PC-9 (cell line): Measurements from ENCODE around the gene CDK11A. TPM values are rescaled to one million over a fixed set of nuclear protein-coding genes. Genes with fewer than 3 reads are reported as not detected.
A peak's percentile ranks its signal among the peaks of the same experiment; 100 is the strongest.

Source experiments
- BruUV-seq: library from RNA; stranded (reverse); fragments of 400-500 nt; replicated peaks from 2 replicates; lab custom pipeline; 2021; lab: Mats Ljungman, UMichigan
- CTCF ChIA-PET: fragments of 300-600 bp; sonication (Branson Sonifier 250); formaldehyde crosslinking; loops from one replicate; lab custom pipeline; 2022; ENCODE audit warnings: antibody characterized with exemption; lab: Charles Lee
- POLR2A ChIA-PET: fragments of 300-600 bp; sonication (Branson Sonifier 250); formaldehyde crosslinking; loops from one replicate; lab custom pipeline; 2022; ENCODE audit warnings: antibody characterized with exemption; ENCODE audit not compliant: unreplicated experiment; lab: Charles Lee
- DNase-seq, 2 experiments: peaks; one replicate each; pipeline versions ENCODE4 v3.0.0 to v3.0.0-alpha.2; 2015 to 2022; ENCODE audit warnings: mixed read lengths in 1 of 2
- H2AFZ ChIP-seq: fragments of 200-600 bp; sonication (generic); 2 replicates; pipeline ENCODE4 v1.8.1; 2017; ENCODE audit warnings: antibody characterized with exemption
- H3F3A ChIP-seq: fragments of 200-600 bp; sonication (generic); 2 replicates; pipeline ENCODE4 v1.8.1; 2017; ENCODE audit warnings: antibody characterized with exemption, mild to moderate bottlenecking, low read depth; ENCODE audit not compliant: insufficient read depth
- H3K27ac ChIP-seq: fragments of 200-600 bp; sonication (generic); 2 replicates; pipeline ENCODE4 v1.6.1; 2016; ENCODE audit warnings: mixed run types
- H3K27me3 ChIP-seq: fragments of 200-600 bp; sonication (generic); 2 replicates; pipeline ENCODE4 v1.6.1; 2016; ENCODE audit warnings: low read depth, mixed run types; ENCODE audit not compliant: insufficient read depth
- H3K36me3 ChIP-seq: fragments of 200-600 bp; sonication (generic); 2 replicates; pipeline ENCODE4 v1.6.1; 2016; ENCODE audit warnings: low read depth, mixed run types
- H3K4me1 ChIP-seq: fragments of 200-600 bp; sonication (generic); replicated peaks from 2 replicates; pipeline ENCODE4 v1.6.1; 2016; ENCODE audit warnings: mixed run types; ENCODE audit not compliant: insufficient read depth
- H3K4me2 ChIP-seq: fragments of 200-600 bp; sonication (generic); 2 replicates; pipeline ENCODE4 v1.6.1; 2017; ENCODE audit warnings: mixed run types
- H3K4me3 ChIP-seq: fragments of 200-600 bp; sonication (generic); 2 replicates; pipeline ENCODE4 v1.6.1; 2016; ENCODE audit warnings: mixed run types
- H3K79me2 ChIP-seq: fragments of 200-600 bp; sonication (generic); 2 replicates; pipeline ENCODE4 v1.6.1; 2017; ENCODE audit warnings: low read depth, mixed run types
- H3K9me2 ChIP-seq: fragments of 200-600 bp; sonication (generic); 2 replicates; pipeline ENCODE4 v1.8.1; 2017; ENCODE audit warnings: mild to moderate bottlenecking; ENCODE audit not compliant: insufficient read depth
- H3K9me3 ChIP-seq: fragments of 200-600 bp; sonication (generic); 2 replicates; pipeline ENCODE4 v1.8.1; 2016; ENCODE audit warnings: low read depth; ENCODE audit not compliant: insufficient read depth
- H4K20me1 ChIP-seq: fragments of 200-600 bp; sonication (generic); 2 replicates; pipeline ENCODE4 v1.8.1; 2017; ENCODE audit not compliant: insufficient read depth
- EZH2 ChIP-seq: fragments of 200-600 bp; sonication (generic); IDR thresholded peaks from 2 replicates; pipeline ENCODE4 v1.8.0; 2017; ENCODE audit warnings: antibody characterized with exemption, low read depth
- intact Hi-C: fragments of 100-400 bp; cut with micrococcal nuclease; formaldehyde crosslinking; loops from one replicate; pipeline ENCODE4 v1.10.0; 2022; ENCODE audit not compliant: unreplicated experiment
- total RNA-seq: library from RNA; stranded (reverse); gene quantifications from 2 replicates; pipeline ENCODE4 v1.2.3, GENCODE V29; 2021
- TF ChIP-seq, protein P1 (sequence below): fragments of 200-600 bp; sonication (generic); conservative IDR thresholded peaks from 2 replicates; pipeline ENCODE4 v1.6.1; 2017; ENCODE audit warnings: mixed run types, antibody characterized with exemption, mild to moderate bottlenecking, moderate library complexity

CDK11A gene
- total RNA-seq, 1 experiment from 2014 or later = 42.2 TPM

DNA sequence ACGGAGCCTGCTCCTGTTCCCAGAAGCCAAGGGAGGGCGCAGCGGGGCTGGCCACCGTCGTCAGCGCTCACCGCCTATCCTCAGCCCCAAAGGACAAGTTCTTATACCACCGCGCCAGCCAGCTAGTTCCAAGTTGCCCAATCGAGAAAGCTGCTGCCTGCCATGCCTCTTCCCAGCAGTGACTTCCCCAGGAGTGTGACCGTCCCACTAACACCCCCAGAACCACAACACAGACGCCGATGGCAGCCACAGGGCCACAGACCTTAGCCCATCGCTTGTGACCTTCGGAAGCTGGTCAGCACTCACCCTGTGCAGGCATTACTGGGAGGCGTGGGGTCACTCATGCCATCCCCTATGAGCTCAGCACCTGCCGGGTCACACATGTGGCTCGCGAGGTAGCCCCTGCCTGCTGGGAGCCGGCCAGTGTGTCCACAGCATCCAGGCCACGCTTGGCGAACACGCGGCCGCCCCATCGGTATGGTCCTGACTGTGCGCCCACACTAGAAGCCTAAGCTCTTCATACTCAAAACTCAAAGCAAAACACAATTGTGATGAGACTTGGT is 34.0 kb upstream of the CDK11A start:
- H3K36me3 ChIP-seq = peaks cover 28% of the 10 kb centered on the region; the same call in 1 of the 2 replicates

DNA sequence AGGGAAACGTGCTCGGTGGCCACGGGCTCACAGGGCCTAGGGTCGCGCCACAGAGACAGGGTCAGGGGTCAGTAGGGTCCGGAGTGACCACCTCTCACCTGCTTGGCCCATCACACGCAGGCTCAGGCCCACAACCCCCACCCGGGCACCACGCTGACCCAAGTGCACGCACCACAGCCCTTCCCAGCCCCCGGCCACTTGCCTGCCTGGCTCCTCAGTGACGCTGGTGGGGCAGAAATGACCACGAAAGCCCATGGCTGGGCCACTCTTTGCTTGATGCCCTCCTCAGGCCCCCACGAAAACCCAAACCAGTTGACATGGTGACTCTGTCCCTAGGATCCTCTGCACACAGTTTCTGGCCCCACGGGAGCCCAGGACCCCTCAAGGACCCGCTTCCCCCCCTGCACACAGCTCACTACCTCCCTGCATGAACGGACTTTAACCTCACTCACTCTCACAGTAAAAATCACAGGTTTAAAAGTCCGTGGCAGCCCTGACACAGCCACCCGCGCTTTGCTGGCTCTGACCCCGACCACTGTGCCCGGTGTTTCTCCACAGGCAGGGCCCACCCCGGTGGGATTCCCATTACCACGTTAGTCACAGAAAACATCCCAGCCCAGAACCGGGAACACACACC is 33.4 kb upstream of the CDK11A start:
- Histone ChIP-seq H3K27ac (peak overlapping the region; percentile 76), H4K20me1 (peaks cover 16% of the 10 kb centered on the region), H3K4me2 (peak overlapping the region; percentile 71), H3K36me3 (peaks cover 28% of the 10 kb centered on the region; the same call in 1 of the 2 replicates), H3F3A (peaks cover 44% of the 10 kb centered on the region), H3K9me3 (no peaks in the 10 kb centered on the region), H3K4me1 (peaks cover 51% of the 10 kb centered on the region), H3K9me2 (no peaks in the 10 kb centered on the region), H3K27me3 (no peaks in the 10 kb centered on the region), H2AFZ (no peak overlapping the region), H3K4me3 (no peak overlapping the region), H3K79me2 (peaks cover 51% of the 10 kb centered on the region)
- BruUV-seq = no TSS peak
- ChIA-PET POLR2A (no interaction called here), CTCF (no interaction called here)
- intact Hi-C loops = no loop called here
- DNase-seq = peak in 1 of 2 experiments; percentile 22
- TF ChIP-seq EZH2 = no peak
- TF ChIP-seq, protein P1, sequence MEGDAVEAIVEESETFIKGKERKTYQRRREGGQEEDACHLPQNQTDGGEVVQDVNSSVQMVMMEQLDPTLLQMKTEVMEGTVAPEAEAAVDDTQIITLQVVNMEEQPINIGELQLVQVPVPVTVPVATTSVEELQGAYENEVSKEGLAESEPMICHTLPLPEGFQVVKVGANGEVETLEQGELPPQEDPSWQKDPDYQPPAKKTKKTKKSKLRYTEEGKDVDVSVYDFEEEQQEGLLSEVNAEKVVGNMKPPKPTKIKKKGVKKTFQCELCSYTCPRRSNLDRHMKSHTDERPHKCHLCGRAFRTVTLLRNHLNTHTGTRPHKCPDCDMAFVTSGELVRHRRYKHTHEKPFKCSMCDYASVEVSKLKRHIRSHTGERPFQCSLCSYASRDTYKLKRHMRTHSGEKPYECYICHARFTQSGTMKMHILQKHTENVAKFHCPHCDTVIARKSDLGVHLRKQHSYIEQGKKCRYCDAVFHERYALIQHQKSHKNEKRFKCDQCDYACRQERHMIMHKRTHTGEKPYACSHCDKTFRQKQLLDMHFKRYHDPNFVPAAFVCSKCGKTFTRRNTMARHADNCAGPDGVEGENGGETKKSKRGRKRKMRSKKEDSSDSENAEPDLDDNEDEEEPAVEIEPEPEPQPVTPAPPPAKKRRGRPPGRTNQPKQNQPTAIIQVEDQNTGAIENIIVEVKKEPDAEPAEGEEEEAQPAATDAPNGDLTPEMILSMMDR = no peak

More for the DNA sequence above, 34.0 kb upstream of the CDK11A start:
- H3K9me2 ChIP-seq = no peaks in the 10 kb centered on the region
- CTCF ChIA-PET = interaction anchor here (0.6 to 1.1 kb wide), 2 partner anchors 148 to 654 kb away, joined by 4 read pairs; no protein-coding TSS in a partner anchor
- intact Hi-C loops = no loop called here
- H3K4me2 ChIP-seq = peak overlapping the region; percentile 71
- H3K79me2 ChIP-seq = peaks cover 54% of the 10 kb centered on the region
- no peak for TF ChIP-seq EZH2
- TF ChIP-seq, protein P1 = no peak
- peak overlapping the region; percentile 28; the same call in 1 of the 2 replicates for H3K4me3 ChIP-seq
- BruUV-seq = TSS peak; percentile 75
- peak overlapping the region; percentile 76 for H3K27ac ChIP-seq
- no peak overlapping the region for H2AFZ ChIP-seq
- peaks cover 57% of the 10 kb centered on the region for H3K4me1 ChIP-seq
- H4K20me1 ChIP-seq = peaks cover 20% of the 10 kb centered on the region
- peaks cover 50% of the 10 kb centered on the region for H3F3A ChIP-seq
- POLR2A ChIA-PET = interaction anchor here (1.0 to 1.4 kb wide), 2 partner anchors 22 to 24 kb away, joined by 5 to 6 read pairs; no protein-coding TSS in a partner anchor
- no peak for DNase-seq
- no peaks in the 10 kb centered on the region for H3K9me3 ChIP-seq
- H3K27me3 ChIP-seq = no peaks in the 10 kb centered on the region

DNA sequence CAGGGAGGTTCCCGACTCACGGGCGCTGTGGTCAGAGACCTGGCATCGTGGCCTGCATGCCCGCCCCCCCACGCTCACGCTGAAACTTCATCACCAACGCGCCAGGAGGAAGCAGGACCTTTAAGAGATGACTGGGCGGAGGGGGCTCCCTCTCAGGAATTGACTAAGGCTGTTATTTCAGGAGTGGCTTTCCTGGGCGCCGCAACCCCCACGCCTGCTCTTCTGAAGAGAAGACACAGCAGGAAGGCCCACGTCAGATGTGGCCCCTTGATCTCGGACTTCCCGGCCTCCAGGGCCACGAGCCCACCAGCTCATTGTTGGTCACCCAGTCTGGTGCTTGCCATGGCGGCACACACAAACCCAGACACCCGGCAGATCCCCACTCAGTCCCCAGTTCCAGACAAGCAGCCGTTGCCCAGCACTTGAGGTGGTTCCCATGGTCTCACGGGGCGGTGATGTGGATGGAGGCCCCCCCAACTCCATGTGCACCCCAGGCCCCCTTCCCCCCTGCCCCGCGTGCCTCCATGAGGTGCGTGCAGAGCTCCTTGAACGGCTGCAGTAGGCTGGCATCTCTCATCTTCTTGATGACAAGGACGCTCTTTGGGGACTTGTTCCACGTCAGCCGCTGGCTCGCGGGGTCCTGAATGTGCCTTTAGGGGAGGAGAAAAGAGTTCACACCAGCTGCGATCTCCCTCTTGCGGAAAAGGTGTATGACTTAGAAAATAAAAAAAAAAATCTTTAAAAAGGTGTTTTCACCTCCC is 32.7 kb upstream of the CDK11A start:
- ChIA-PET CTCF (no interaction called here), POLR2A (no interaction called here)
- intact Hi-C loops = no loop called here
- no peak for DNase-seq
- H3K4me1 ChIP-seq = peaks cover 44% of the 10 kb centered on the region
- no peak overlapping the region for H3K4me2 ChIP-seq
- peaks cover 11% of the 10 kb centered on the region; the same call in 1 of the 2 replicates for H4K20me1 ChIP-seq
- H3F3A ChIP-seq = peaks cover 40% of the 10 kb centered on the region
- H3K79me2 ChIP-seq = peaks cover 44% of the 10 kb centered on the region
- BruUV-seq = no TSS peak
- H3K9me2 ChIP-seq = no peaks in the 10 kb centered on the region
- H2AFZ ChIP-seq = no peak overlapping the region
- no peak overlapping the region for H3K4me3 ChIP-seq
- H3K36me3 ChIP-seq = peaks cover 23% of the 10 kb centered on the region; the same call in 1 of the 2 replicates
- no peak overlapping the region for H3K27ac ChIP-seq
- H3K27me3 ChIP-seq = no peaks in the 10 kb centered on the region
- no peaks in the 10 kb centered on the region for H3K9me3 ChIP-seq
- TF ChIP-seq EZH2 = no peak
- TF ChIP-seq, protein P1 = no peak
